ENCODE measurements around the gene CWC25.

DNA sequence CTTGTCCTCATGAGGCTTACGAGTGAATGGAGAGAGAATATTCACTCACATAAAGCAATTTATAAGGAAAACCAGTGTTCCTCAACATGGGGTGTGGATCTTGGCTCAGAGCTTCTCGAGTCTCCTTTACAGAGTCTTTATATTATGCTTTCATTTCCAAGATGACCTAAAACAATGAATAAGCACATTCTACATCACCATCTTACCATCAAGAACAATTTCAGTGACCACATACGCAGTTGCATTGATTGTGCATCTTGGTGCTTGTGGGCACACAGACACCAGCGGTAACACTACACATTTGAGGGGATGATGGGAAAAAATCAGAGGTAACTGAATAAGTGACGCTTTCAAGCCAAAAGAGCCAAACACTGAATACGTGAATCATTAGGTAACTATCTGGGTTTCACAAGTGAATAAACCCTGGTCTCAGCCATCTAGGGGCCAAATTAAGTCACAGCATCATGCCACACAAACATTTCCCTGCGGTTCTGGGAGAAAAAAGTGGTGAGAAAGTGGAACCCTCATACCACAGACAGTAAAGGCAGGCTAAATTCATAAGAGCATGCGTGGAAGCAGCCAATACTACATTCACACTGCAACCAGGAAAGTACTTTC lies 9.4 kb downstream of the CWC25 start:
- TF ChIP-seq, protein P1, sequence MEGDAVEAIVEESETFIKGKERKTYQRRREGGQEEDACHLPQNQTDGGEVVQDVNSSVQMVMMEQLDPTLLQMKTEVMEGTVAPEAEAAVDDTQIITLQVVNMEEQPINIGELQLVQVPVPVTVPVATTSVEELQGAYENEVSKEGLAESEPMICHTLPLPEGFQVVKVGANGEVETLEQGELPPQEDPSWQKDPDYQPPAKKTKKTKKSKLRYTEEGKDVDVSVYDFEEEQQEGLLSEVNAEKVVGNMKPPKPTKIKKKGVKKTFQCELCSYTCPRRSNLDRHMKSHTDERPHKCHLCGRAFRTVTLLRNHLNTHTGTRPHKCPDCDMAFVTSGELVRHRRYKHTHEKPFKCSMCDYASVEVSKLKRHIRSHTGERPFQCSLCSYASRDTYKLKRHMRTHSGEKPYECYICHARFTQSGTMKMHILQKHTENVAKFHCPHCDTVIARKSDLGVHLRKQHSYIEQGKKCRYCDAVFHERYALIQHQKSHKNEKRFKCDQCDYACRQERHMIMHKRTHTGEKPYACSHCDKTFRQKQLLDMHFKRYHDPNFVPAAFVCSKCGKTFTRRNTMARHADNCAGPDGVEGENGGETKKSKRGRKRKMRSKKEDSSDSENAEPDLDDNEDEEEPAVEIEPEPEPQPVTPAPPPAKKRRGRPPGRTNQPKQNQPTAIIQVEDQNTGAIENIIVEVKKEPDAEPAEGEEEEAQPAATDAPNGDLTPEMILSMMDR (IDR thresholded peaks at IDR 0.05) = no peak
- no peak for TF ChIP-seq POLR2AphosphoS5 (IDR thresholded peaks at IDR 0.05)
